GM21367 (cell line): ENCODE results near the gene RNF138.
"Not testable (repeated sequence)": the region's sequence is repeated elsewhere in the genome, so short reads cannot be mapped to it uniquely, and the experiment has no call there.

ENCODE experiments used
- ATAC-seq: cut with Tn5 transposase; IDR thresholded peaks from one replicate; pipeline ENCODE4 v1.9.1; 2021; ENCODE audit not compliant: unreplicated experiment

The RNF138 gene, protein sequence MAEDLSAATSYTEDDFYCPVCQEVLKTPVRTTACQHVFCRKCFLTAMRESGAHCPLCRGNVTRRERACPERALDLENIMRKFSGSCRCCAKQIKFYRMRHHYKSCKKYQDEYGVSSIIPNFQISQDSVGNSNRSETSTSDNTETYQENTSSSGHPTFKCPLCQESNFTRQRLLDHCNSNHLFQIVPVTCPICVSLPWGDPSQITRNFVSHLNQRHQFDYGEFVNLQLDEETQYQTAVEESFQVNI

DNA sequence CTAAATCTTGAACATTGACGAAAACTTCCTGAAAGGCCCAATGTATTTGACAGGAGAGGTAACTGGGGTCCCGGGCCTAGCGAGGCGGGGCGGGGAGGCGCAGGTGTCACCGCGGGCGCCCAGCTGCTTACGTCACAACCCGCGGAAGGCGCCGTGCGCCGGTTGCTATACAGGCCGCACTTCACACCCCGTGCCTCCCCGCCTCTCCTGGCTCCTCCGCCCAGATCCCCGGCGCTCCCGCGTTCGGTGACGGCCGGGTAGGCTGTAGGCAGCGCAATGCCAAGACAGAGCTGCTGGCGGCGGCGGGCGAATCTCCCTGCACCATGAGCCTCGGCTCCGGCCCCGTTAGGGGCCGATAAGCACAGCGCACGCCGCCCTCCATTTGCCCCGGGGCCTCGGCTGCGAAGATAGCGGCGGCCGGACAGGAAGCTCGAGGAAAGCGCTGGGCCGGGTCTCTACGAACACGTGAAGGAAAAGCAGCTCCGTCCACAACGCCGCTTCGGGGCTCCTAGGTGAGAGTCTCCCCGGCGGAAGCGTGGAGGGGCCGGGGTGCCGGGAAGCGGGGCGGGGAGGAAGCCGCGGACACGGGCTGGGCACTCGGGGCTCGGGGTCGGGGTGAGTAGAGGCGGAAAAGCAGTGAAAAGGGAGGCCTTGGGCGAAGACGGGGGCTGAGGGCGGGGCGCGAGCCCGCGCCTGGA, at the start of gene RNF138:
Gene RNF138 (plus strand): TSS at position 151 of the 698 bp plus-strand sequence. CDS start 903 bp downstream, outside the sequence.
- ATAC-seq = peak; percentile 53

DNA sequence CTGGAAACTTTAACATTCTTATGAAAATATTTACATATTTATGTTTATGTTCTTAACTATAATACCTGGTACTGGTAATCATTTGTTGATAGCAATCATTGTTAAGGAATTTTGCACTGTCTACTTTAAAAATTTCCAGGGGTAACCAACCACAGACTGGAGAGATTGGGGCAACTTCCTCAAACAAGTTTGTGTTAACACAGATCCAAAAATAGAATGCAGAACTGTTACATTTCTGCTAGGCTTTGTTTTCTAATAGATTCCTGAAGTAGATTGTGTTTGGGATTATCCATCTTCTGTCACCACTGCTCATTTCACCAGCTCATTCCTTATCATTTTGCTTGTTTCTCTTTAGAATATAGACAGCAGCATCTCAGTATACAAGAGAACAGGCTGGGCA, 49.3 kb upstream of the RNF138 start:
- ATAC-seq = no peak

DNA sequence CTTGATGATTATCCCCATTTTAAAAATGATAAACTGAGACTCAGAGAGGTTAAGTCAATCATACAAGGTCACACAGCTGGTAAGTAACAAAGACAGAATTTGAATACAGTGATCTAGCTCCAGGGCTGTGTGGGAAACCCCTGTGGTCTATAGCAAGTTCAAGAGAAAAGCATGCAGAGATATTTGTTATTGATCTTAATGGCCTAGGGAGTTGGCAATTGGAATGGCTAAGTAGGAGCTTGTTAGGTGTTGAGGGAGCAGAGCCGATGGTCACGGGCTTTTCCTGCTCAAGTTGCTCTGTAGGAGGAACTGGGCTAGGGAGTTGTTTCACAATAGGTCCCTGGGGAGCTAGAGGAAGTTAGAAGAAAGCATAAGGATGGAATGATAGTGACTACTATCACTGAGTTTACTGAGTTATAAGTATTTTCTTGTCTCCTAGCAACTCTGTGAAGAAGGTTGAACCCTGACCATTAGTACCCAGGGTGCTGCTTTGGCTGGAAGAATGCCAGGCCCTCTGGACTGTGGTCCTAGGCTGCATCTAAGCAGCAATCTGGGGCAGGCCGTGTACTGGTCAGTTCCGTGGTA, 43.1 kb upstream of the RNF138 start:
- peak; percentile 50 for ATAC-seq

DNA sequence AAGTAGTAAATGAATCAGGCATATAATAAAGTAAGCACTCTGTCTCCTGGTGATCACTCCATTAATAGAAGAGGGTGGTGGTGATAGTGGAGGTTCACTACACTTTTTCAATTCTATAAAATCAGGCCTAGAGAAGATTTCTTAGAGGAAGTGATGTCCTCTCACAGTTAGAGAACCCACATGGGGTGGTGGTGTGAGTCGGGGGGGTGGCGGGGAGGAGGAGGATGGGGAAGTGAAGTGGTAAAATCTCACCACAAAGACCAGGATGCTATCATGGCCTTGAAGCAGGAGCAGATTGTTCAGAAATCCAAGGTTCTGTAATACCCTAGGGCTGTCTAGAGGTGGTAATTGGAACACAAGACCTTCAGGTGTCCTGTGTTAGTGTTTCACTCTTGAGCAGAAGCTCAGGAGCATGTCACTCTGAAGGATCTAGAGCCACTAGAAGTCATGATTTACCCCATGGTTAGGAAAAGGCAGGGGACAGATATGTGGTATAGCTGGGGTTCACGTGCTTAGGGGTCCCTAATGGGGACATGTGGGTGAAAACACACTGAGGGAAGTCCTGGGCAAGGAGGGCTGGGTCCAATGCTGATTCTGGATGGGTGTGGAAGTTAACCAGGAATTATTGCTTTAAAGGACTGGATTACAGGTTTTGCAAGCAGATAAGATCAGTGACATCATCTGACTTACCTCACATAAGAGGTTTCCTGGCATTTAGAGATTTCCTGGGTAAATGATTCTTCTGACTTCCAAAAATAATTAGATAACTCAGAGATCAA, 42.1 kb upstream of the RNF138 start:
- ATAC-seq = peak; percentile 43

DNA sequence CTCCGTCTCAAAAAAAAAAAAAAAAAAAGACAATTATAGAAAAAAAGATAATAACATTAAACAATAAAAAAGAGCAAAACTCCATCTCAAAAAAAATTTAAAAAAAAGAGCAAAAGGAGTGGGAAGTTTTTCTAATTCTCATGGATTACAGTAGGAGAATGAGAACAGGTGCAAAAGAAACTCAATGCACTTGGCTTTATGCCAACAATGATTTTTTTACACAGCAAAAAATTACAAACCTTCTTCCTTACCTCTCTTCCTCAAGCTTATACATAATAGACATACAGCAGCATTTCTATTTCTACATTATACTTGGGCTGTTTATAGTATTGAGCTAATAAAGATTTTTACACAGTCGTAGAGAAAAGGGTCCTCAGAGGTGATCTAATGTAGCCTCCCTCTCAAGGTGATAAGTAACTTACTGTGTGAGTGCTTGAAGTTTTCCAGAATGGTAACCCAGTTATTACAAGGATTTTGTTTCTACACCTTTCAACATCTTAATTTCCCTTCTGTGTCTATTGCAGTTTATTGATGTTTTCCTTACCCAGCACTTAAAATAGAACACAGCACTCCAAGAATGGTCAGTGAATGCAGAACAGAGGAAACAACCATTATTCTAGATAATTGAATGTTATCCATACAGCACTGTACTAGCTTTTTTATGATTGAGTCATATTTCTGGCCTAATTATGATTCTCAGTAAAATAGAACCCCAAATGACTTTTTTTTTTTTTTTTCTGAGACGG, 34.9 kb upstream of the RNF138 start:
- no peak for ATAC-seq

DNA sequence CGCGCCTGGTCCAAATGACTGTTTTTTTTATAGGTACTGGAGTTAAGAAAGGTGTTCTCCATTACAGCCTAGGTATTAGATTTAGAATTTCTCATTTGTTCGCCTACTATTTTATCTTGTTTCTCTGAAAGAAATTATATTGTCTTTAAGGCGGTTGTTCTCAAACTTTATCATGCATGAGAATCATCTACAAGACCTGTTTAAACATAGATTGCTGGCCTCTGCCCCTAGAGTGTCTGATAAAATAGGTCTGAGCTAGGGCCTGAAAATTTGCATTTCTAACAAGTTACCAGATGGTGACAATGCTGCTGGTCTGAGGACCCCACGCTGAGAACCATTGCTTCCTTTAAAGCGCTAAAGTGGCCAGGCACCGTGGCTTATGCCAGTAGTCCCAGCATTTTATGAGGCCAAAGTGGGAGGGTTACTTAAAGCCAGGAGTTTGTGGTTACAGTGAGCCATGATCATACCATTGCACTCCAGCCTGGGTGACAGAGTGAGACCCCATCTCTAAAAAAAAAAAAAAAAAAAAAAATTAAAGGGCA, 34.0 kb upstream of the RNF138 start:
- ATAC-seq = no peak

DNA sequence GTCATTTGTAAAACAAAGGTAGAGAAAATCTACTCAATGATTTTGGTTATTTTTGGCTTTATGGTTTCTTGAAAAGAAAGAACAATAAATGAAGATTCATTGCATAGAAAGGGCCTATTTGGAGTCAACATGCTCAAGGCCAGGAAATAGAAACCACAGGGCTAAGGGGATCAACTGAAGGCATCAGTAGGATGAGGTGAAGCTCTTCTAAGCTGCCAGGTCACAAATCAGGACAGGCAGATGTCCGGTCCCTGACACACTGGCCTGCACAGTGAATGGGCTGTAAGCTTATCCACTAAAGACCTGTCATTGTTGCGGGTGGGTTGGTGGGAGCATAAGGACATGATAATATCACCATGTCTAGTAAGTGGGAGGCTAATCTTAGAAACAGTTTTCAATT, 31.6 kb upstream of the RNF138 start:
- ATAC-seq = no peak

DNA sequence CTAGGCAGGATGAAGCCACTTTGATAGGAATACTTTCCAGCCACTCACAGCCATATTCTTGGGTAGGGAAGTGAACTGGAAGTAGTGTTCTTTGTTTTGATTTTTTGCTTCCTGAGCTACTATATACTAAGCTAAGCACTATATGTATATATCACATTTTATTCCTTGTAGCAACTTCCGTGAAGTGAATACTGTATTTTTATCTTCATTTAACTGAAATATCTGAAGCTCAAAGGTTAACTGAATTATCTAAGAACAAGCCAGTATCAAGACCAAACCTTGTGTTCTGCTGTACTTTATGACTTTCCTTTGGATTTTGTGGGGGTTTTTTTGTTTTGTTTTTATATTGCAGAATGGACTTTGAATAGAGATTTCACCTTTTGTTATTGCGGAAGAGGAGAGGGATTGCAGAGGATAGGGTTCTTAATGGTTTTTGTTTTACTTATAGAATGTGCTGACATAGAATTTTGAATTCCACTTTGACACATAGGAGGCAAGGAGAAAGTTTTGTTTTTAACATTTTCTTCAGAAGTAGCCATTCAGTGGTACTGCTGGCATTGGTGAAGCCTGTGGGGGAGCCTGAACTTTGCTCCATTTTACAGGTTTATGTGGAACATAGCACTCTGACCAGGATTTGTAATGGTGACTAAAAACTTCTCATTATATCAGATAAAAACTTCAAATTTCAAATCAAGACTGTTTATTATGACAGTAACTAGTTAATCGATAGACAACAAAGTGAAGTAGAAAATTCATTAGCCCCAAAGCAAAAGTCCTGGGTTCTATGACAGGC, 24.1 kb upstream of the RNF138 start:
- no peak for ATAC-seq

DNA sequence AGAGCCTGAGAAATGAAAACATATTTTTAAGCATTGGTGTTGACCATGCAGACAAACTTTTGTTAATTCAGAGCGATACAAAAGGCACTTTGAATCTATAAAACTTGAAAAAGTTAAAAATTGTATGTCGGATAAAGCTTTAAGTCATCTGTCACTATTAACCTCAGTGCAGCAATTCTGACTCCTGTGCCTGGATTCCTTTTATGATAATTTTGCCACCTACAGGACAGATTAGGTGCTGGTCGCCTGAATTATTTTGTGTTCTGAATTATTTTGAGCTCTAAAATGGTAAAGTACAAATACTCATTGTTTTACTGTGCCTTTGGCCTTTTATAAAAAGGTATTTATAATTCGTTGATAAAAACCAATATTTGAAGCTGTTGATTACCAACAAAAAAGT, 19.4 kb upstream of the RNF138 start:
- ATAC-seq = no peak

DNA sequence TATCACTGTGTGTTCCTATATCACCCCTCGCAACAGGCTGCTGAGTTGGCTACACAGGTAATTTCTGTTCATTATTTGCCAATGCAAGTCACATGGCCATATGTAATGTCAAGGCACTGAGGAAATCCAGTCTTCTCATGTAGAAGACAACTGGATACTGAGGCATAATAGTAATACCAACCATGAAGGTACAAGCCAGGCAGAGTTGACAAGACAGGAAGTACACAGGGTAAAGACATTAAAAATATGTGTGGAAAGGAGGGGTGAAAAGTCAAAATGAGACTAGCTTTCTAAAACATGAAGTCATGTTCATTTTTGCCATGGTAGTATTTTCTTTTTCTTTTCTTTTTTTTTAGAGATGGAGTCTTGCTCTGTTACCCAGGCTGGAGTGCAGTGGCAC, 17.5 kb upstream of the RNF138 start:
- no peak for ATAC-seq

DNA sequence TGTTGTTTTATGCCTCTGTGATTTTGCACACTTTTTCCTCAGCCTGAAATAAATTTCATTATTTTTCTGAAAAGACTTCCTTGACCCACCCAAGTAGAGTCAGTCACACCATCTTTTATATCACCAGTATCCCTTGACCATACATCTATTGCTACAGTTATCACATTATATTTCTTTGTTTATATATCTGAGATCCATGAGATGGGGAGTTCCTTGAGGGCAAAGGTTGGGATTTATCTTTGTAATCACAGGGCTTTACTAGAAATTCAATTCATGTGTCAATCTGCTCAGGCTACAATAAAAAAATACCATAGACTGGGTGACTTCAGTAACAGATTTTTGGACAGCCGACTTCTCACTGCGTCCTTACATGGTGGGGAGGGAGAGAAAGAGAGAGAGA, 12.8 kb upstream of the RNF138 start:
- ATAC-seq = no peak

DNA sequence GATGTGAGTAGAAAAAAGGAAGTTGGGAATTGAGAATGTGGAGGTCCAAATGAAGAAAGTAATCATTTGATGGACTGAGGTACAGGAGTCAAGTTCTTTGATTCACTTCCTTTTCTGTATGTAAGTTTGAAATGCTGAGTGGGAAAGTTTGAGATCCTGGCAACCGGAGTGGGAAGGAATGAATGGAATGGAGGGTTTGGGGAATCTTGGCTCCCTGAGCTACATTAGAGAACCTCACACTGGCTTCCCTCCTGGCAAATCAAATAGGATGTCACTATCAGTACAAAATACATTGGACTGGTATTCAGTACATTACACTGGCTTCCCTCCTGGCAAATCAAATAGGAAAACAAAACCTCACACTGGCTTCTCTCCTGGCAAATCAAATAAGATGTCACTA, 9.8 kb upstream of the RNF138 start:
- ATAC-seq = no peak

DNA sequence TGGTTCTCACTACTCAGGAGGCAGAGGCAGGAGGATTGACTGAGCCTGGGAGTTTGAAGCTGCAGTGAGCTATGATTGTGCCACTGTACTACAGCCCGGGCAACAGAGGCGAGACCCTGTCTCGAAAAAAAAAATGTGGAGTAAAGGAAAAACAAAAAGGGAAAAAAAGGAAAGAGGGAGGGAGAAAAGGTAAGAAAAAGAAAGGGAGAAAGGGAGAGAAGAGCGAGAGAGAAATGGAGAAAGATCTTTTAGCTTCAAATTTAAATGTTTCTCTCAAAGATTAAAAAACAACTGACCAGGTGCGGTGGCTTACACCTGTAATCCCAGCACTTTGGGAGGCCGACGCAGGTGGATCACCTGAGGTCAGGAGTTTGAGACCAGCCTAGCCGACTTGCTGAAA, 7.9 kb upstream of the RNF138 start:
- no peak for ATAC-seq

DNA sequence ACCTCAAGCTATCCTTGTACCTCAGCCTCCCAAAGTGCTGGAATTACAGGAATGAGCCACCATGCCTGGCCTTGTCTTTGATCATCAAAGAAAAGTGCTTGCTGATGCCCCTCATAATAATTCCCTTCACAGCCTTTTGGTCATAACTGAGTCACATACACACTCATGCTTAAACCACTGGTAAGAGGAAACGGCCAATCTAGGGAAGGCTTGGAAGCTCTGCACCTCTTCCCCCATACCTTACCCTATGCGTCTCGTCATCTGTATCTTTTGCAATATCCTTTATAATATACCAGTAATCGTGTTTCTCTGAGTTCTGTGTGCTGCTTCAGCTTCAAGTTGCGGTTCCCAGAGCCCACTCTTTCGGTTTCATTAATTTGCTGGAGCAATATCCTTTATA, 4.8 kb upstream of the RNF138 start:
- ATAC-seq = no peak

DNA sequence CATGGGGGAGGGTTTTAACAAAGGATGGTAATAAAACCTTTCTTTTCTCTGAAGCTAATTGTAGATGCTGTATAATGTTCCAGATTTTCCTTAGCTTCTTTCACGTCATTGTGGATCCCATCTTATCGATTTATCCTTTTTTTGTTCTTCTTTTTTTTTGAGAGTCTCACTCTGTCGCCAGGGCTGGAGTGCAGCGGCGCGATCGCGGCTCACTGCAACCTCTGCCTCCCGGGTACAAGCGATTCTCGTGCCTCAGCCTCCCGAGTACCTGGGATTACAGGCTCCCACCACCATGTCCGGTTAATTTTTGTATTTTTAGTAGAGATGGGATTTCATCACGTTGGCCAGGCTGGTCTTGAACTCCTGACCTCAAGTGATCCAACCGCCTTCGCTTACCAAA, 843 bp upstream of the RNF138 start:
- not testable (repeated sequence) for ATAC-seq

DNA sequence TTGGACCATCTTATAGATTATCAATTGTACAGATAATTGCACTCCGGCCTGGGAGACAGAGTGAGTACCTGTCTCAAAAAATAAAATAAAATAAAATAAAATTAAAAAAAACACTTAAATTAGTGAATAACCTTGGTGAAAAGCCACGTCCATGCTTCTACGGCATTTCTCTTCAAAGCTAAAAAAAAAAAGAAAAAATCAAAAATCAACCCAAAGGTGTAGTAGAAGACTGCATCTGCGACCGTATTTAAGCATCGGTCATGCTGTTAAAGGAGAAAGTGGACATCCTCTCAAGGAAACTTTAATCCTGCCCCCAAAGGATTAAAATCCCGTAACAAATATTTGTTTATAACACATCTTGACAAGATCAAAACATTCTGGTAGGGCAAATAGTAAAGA, 350 bp upstream of the RNF138 start:
- no peak for ATAC-seq

DNA sequence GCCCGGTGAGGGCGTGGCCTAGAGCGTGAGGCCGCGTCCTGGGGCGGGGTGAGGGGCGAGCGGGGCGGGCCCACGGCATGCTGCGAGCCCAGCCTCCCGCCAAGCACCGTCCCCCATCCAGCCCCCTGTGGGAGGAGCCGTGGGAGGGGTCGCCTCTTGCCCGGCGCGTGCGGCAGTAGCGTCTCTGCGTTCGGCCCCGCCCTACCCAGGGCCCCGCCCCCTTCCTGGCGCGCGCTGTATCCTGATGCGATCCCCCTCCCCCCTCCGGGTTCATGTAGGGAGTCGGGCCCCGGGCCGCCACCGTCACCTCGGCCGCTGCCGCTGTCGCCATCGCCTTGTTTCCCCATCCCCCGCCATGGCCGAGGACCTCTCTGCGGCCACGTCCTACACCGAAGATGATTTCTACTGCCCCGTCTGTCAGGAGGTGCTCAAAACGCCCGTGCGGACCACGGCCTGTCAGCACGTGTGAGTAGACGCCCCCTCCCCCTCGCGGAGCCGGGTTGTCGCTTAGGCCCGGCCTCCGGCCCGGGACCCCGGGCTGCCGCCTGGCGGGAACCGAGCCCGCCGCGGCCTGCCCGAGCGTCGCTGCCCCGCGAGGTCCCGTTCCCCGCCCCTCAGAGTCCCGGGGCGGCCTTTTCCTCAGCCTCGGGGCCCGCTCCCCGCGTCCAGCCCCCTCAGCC, 888 bp downstream of the RNF138 start:
- ATAC-seq = peak; percentile 78

DNA sequence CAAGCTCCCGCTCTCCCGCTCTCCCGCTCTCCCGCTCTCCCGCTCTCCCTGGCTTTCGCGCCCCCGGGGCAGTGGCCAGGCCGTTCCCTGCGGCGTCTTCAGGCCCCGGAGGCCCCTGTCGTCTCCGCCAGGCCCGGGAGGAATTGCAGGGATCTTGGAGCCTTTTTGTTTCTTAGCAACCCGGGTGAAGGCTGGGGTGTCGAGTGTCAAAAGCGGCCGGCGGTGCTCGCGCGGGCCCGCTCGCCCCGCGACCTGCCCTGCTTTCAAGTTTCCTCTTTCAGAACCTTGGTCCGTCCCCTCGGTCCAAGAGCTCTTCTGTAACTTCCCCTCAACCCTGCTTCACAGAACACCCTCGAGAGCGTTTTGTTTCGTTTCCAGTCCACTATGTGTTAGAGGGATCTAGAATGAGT, 1.4 kb downstream of the RNF138 start:
- peak; percentile 26 for ATAC-seq

DNA sequence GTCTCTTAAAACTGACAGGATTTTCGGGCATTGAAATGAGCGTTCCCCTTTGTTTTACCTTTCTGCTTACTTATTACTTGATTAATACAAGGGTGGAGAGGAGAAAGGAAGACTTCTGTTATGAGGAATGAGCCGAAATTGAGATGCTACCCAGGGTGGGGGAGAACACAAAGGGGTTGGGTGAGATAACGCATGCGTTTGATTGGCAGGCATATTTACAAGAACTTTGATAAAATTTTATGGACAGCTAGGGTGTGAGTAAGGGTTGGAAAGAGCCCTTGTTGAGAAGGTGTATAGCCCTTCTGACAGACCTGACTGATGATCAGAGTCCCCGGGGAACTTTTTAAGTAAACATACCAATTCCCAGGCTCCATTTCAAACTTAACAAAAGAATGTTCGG, 1.8 kb downstream of the RNF138 start:
- ATAC-seq = no peak
